Coronary artery (tissue), 2 donors: Measurements from ENCODE around the gene NCCRP1.

ENCODE experiments used
- DNase-seq: peaks from one replicate; pipeline ENCODE4 v3.0.0-alpha.2; 2017; ENCODE audit warnings: low spot score
- H3K27ac ChIP-seq, 2 donors: fragments of 200-600 bp; sonication (generic); one replicate each; pipeline ENCODE4 v1.5.1; 2016 to 2019
- H3K4me3 ChIP-seq: fragments of 200-600 bp; sonication (generic); 2 replicates; pipeline ENCODE4 v1.5.1; 2016; ENCODE audit warnings: mild to moderate bottlenecking, moderate library complexity
- TF ChIP-seq, protein P1 (sequence below): fragments of 200-600 bp; sonication (generic); IDR thresholded peaks from one replicate; pipeline ENCODE4 v1.5.1; 2019; ENCODE audit warnings: antibody characterized with exemption

NCCRP1 gene

DNA sequence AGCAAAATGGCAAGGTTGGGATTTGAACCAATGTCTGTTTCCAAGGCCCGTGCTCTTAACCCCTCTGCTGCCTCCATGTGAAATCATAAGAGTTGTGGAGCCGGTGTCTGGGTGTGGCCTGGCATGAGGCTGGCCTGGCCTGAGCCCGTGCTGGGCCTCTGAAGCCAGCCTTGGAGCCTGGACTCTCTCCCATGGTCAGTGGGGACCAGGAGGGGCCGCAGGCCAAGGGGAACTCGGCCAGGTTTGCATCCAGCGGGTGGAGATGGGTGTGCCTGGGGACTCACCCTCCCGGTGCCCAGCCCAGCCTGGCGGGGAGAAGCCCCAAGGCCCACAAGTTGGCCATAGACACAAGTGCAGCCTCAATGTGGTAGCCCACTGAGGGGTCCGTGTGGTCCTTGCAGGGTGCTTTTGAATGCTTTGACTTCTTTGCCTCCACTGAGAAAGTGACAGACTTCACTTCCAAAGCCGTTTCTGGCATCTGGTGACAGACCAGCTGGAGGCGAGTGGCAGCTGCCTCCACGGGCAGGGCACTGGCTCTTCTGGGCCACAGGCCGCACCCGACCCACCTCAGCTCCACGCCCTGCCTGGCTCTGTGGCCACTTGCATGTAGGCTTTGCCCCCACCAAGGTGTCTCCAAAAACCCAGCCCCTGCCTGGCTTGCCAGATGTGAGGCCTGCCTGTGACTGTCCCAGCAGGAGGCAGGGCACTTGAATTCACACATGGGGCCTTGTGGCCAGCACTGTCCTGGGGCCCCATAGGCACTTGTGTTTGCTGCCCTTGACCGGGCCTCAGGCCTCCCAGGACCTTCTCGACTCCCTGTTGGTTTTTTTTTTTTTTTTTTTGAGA lies 26.2 kb upstream of the NCCRP1 start:
- no peak for DNase-seq
- H3K27ac ChIP-seq = no peak overlapping the region
- no peak overlapping the region for H3K4me3 ChIP-seq
- TF ChIP-seq, protein P1, sequence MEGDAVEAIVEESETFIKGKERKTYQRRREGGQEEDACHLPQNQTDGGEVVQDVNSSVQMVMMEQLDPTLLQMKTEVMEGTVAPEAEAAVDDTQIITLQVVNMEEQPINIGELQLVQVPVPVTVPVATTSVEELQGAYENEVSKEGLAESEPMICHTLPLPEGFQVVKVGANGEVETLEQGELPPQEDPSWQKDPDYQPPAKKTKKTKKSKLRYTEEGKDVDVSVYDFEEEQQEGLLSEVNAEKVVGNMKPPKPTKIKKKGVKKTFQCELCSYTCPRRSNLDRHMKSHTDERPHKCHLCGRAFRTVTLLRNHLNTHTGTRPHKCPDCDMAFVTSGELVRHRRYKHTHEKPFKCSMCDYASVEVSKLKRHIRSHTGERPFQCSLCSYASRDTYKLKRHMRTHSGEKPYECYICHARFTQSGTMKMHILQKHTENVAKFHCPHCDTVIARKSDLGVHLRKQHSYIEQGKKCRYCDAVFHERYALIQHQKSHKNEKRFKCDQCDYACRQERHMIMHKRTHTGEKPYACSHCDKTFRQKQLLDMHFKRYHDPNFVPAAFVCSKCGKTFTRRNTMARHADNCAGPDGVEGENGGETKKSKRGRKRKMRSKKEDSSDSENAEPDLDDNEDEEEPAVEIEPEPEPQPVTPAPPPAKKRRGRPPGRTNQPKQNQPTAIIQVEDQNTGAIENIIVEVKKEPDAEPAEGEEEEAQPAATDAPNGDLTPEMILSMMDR = no peak

DNA sequence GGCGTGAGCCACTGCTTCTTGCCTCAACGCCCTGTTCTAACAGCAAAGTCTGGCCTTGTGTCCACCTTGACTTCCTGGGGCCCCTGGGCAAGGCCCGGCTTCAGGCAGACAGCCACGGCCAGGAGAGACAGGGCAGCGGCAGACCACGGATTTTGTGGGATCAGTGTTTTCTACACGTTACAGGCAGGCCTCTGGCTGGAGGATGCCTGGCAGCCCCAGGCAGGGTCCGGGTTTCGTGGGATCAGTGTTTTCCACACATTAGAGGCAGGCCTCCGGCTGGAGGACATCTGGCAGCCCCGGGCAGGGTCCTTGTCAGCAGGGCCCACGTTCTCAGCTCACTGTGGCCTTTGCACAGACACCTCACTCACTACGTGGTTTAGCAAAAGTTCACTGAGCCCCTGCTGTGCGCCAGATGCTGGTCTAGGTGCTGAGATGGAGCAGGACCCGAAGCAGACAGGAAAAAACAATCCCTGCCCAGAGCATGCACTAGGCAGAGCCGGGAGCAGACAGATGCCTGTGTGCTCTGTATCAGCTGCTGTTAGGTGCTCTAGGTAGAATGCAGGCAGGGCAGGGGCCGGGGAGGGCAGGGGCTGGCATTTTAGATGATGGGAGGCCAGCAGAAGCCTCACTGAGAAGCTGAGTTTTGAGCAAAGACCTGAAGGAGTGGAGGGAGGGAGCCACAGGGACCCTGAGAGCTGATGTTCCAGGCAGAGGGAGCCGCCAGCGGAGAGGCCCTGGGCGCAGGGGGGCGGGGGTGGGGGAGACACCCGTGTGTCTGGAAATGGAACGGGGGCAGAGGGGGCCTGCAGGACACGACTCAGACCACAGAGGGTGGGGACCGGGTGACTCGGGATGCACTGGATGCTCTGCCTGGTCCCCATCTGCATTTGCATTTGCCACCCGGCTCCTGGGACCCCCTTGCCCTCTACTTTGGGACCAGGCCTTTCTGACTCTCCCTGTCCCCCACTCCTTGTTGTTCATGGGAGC lies 25.0 kb upstream of the NCCRP1 start:
- TF ChIP-seq, protein P1 = no peak
- Histone ChIP-seq H3K4me3 (no peak overlapping the region), H3K27ac (no peak overlapping the region)

GRCh38 chr19:39172700-39173501 lies 23.9 kb upstream of the NCCRP1 start:
- TF ChIP-seq, protein P1 = no peak
- DNase-seq = no peak
- Histone ChIP-seq H3K4me3 (no peak overlapping the region), H3K27ac (no peak overlapping the region)

More for the DNA sequence above, 25.0 kb upstream of the NCCRP1 start:
- no peak for DNase-seq

GRCh38 chr19:39173502-39173991 lies 23.2 kb upstream of the NCCRP1 start:
- TF ChIP-seq, protein P1 = no peak
- no peak for DNase-seq
- H3K27ac ChIP-seq = no peak overlapping the region

GRCh38 chr19:39174142-39174541 lies 22.6 kb upstream of the NCCRP1 start:
- H3K27ac ChIP-seq = no peak overlapping the region
- DNase-seq = no peak
- no peak overlapping the region for H3K4me3 ChIP-seq
- TF ChIP-seq, protein P1 = no peak

More at GRCh38 chr19:39173502-39173991, 23.2 kb upstream of the NCCRP1 start:
- H3K4me3 ChIP-seq = no peak overlapping the region
